GM19397 (cell line): Measurements from ENCODE around the gene SH3PXD2A.
"Not testable (repeated sequence)": the region's sequence is repeated elsewhere in the genome, so short reads cannot be mapped to it uniquely, and the experiment has no call there.

Experiments used
- ATAC-seq: cut with Tn5 transposase; IDR thresholded peaks from one replicate; pipeline ENCODE4 v1.9.1; 2021; ENCODE audit warnings: mild to moderate bottlenecking, moderate library complexity; ENCODE audit not compliant: unreplicated experiment

Gene SH3PXD2A

DNA sequence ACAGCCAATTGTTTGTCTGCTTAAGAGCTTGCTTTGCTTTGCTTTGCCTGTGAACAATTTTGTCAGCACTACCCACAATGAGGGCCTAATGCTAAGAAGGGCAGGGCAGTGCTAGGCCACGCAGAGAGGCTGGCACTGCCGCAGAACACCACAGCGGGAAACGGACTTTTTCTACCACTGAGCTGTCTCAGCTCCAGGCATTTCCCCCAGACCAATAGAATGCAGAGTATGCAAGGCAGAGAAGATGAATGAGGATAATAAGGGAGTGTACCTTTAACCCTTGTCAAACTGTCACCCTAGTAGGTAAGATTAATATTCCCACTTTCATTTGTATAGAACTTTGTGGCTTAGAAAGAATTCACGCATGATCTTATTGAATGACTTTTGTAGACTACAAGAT, 104.5 kb downstream of the SH3PXD2A start:
- no peak for ATAC-seq

DNA sequence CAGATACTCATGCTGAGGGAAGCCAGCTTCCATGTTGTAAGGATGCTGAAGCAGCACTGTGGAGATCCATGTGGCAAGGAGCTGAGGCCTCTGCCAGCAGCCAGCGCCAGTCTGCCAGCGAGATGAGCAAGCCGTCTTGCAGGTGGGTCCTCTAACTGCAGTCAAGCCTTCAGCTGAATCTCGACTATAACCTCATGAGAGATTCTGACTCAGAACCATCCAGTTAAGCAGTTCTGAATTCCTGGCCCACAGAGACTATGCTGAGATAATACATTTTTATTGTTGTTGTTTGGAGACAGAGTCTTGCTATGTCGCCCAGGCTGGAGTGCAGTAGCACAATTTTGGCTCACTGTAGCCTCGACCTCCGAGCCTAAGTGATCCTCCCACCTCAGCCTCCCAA, 105.6 kb downstream of the SH3PXD2A start:
- no peak for ATAC-seq

DNA sequence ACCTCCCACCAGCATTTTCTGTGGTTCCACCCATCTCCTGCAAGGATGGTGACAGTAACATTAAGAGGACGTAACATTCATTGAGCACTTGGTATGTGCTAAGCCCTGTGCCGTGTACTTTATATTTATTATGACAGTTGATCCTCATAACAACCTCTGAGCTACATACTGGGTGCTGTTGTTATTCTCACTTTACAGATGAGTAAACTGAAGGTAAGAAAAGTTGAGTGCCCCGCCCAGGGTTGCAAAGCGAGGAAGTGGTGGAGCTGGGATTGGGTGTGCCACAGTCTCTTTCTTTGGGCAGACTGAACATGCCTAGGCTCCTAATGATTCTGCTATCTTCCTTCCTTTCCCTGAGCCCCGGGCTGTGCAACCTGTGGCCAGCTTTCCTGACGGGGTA, 107.4 kb downstream of the SH3PXD2A start:
- no peak for ATAC-seq

DNA sequence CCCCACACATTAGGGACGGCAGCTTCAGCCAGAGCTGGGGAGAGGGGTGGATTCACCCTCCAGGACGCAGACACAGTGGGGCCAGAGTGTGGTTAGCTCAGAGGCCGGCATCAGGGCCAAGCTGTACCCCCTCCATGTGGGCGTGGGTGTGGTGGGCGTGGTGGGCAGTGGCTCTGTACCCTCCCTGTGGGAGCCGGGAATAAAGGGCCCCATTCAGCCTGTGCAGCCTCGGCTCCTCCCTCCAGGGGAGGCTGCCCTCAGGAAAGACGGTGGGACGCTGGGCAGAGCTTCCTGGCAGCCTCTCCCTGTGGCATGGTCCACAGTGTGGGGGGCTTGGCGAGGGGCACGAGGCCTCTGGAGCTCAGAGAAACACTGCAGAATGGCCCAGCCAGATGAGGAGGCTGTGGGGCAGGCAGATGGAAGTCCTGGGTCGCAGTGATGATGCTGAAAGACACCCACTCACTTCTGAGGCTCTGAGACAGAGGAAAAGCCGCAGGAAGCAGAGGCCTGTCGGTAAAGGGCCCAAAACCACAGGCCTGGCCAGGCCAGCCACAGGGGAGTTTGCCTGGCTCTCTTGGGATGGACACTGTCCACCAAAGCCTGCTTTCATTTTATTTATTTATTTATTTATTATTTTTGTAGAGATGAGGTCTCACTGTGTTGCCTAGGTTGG, 108.0 kb downstream of the SH3PXD2A start:
- ATAC-seq, result no peak

DNA sequence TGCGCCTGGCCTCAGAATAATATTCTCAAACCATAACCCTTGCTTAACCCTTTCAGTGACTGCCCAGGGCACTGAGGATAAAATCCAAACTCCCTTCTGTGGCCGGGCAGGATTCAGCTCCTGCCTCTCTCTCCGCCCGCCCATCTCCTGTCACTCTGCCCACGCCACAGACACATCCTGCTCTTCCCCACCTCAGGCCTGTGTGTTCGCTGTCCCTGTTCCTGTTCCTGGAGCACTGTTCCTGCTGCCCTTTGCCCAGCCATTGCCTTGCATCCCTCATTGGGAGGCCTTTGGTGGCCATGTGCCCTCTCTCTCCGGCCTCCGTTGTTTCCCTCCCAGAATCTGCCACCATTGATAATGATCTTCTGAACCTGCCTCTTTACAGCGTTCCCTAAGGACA, 108.8 kb downstream of the SH3PXD2A start:
- no peak for ATAC-seq

DNA sequence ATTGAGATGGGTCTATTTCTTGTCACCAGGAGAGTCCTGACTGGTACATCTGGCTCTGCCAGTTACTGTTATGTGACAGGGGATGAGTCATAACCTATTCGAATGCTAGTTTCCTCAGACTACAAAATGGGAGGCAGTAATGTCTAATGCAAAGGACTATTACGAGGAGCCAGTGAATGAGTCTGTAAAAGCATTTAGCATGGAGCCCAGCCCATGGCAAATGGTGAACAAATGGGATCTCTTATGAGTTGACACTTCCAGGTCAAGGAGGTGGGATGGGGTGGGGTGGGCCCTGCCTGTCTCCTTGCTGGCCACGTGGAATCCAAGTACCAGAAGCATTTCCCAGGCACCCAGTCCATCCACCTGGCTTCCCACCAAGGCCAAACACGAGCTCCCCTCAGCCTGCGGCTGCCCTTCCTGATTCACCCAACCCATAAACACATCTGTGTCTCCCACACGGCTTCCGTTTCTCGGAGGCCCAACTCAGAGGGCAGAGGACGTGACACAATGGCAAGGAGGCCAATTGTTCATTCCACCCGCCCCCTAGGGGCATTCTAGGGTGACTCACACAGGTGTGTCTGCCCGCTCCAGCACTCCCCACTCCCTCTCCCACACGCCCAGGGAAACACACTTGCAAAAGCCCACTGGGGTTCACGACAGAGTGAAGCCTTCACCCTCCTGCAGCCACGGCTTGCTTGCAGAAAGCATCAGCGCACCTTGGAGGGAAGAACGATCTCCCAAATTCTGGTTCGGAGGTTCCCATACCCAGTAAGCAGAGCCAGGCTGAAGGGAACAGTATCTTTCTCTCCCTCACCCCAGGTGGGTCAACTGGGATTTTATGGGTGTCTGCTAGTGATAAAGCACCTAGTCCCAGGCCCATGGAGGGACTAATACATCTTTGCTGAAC, 109.8 kb downstream of the SH3PXD2A start:
- no peak for ATAC-seq

DNA sequence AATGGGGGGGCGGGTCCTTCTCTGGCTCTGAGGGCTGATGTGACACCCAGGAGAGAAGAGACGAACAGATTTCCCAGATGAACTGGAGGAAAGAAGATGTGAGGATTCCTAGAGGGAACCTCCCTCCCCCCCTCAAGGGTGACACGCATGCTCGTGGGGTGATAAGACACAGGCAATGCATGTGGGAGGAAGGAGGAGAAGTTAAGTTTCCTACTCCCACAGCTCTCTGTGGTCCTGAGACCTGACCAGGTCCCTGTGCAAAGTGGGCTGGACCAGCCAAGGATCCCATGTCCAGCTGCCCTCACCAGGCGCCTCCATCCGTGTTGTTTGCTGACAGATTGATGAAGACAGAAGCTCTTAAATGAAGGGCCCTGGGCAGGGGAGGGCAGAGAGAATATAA, 112.6 kb downstream of the SH3PXD2A start:
- ATAC-seq, result no peak

DNA sequence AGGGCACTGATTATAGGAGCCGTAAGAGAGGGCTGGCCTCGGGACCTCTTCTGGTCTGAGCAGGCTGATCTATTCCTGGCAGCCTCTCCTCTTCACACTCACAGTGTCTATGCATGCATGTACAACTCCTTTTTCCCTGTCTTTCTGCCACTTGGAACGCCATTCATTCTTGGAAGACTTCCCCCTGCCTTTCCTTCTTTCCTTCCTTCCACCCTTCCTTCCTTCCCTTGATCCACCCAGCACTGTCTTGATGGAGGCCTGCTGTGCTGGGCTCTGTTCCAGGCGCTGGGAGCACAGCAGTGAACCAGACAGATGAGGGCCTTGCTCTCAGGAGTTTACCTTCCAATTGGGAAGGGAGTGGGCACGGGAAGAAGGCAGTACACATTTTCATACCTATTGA, 114.8 kb downstream of the SH3PXD2A start:
- no peak for ATAC-seq

DNA sequence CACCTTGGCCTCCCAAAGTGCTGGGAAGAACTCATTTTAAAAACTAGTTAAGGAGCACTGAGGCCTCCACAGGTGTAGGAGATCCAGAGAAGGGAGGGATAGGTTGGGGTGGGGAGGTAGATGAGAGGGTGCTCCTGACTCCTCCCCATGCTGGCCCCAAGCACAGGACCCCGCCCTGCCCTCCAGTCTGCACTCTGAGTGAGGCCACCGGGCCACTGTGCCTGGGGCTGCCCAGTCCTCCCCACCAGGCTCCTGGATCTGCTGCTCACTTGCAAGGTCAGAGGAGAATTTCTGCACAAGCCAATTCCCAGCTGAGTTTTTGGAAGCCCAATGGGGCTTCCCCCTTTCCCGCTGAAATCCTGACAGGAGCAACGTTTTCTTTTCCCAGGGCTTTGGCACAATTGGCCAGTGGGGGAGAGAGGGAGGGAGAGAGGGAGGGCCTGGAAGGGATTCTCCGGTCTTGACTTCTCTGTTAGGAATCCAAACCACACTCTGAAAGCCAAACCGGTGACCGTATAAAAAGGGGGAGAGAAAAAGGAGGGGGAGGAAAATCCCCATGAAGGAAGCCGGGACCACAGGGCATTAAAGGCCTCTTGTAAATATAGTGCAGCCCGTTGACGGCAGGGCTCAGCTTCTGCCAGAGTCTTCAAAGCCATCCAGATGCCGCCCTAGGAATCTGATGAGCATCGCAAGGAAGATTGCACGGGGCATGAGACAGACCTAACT, 116.2 kb downstream of the SH3PXD2A start:
- no peak for ATAC-seq

DNA sequence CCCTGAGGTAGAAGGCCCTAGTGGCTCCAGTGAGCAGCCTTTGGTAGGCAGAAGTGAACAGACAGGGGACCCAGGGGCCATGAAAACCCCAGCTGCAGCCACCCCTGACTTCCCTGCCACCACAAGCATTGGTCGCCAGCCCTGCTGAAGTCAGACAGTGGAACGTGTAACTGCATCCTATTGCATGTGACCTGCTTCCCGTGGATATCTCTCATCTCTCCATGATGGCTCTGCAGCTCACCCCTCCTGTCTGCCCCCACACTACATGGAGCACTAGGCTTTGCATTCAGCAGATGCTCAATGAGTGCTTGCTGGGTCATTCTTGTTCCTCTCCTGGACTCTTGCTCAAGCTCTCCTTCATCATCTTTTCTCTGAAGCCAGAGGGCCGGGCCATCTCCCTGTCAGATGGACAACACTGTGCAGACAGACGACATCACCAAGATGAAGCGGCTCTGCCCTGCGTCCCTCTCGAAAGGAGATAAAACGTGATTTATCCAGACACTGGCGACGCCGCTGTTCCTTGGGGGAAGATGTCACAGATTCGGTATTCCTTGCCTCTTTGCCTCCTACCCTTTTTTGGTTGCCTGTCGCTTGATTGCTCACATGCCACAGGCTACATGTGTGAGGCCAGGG, 117.5 kb downstream of the SH3PXD2A start:
- no peak for ATAC-seq

DNA sequence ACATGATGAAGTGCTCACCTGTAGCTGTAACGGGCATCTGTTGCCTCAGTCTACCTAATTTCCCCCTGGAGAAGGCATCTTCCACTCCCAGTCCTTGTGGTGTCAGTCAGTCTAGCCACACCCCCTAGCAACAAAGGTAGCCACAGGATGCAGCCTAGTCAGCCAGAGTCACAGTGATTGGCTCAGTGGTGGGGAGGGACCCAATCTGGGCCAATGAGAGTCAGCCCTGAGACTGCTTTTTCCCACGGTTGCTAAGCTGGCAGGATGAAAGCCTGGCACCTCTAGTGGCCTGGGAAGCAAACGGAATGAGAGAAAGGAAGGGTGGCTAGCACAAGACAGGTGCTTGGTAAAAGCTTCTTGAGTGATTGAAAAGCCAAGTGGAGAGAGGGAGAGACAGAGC, 118.6 kb downstream of the SH3PXD2A start:
- ATAC-seq, result no peak

DNA sequence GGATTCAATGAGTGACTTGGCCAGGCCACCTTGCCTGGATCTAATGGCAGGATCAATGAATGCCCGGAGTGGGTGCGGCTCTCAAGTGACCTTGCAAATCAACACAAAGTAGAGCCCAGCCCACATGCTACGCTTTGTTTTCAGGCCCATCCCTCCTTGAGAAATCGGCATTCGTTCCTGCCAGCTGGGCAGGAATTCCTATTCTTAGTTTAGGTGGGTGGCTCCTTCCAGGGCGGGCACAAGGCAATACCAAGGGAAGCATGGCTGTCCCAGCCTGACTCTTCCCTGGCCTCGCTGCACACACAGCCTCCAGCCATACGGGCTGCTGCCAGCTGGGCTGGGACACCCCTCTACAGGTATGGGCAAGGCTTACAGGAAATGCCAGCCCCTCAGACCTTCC, 119.3 kb downstream of the SH3PXD2A start:
- no peak for ATAC-seq

DNA sequence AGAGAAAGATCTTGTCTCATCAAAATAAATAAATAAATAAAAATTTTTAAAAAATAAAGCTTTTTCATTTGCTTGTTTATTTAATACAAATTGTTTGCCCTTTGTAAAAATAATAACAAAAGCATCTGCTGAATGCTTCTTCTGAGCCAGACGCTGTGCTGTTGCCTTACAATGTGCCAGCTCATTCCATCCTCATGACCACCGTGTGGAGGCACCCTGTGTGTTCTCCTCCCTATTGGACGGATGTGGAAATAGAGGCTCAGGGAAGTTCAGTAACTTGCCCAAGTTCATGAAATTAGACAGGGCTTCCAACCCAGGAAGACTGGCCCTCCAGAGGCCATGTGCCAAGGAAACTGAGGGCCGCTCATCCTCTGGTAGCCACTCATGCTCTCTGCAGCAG, 120.6 kb downstream of the SH3PXD2A start:
- ATAC-seq, result no peak

DNA sequence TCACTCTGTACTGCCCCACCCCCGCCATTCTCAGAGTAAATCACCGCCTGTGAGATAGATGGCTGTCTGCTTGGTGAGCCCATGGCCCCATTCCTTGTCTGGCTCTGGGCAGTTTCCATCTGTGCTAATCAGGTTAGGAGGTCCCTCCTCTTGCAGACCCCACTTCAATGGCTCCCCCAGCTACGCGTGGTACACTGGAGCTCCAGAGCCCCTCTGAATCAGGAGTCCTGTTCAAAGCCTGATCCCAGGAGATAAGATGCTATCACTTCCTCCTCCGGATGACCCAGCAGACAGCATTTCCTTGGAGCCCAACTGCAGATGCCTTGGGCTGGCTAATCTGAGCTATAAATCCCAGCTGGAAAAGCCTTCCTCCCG, 122.3 kb downstream of the SH3PXD2A start:
- ATAC-seq, result no peak

DNA sequence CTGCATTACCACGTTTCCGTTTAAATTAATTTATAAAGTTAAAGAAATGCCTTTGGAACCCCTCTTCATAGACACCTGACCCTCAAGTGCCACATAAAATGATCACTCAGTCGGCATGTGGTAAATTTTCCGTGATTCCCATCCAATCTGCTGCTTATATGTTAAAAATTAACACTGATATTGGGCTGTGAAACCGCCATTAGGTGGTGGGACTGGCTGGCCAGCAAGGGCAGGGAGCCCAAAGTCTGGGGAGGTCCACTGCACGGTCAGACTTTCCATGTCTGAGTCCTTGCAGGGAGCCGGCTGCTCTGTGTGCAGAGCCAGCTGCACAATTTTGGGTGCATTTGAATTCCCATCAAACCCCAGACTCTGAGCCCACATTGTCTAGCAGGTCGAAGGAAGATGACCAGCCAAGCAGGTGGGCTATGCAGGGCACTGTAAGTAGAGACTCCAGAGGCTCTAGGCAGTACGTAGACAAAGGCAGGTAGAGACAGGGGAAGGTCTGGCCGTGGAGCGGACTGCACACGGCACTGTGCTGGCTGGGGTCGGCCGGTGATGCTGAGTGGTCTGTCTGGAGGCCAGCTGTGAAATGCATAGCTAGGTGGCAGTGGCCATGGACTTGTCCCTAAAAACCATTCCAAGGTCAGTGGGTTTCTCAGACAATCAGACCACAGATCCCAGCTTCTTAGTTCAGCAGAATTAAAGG, 122.9 kb downstream of the SH3PXD2A start:
- no peak for ATAC-seq

DNA sequence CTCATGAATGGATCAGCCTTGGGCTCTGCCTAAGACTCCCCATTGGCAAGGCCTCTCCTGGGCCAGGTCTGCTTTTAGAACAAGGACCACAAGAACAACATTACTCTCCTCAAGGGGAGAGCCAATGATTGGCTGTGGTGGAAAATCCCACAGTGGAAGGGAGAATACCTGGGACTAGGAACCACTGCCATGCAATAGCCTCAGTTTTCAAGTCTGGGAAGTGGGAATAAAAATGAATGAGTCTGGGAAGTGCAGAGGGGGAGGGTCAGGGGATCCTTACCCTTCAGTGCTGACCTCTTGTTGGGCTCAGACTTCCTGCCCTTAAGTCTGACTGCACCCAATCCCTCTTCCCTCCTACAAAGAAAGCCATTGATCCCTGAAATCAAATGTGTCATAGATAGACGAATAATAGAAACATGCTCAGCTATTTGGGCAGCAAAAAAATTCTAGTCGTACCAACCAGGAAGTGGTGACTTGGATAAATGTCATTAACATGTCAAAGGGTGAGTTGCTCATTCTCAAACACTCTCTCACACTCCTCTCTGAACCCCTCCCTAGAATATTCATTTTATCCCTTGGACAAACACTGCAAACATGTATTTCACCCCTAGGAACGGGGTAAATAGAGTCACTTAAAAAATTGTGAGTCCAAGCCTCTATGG, 123.6 kb downstream of the SH3PXD2A start:
- ATAC-seq, result no peak

DNA sequence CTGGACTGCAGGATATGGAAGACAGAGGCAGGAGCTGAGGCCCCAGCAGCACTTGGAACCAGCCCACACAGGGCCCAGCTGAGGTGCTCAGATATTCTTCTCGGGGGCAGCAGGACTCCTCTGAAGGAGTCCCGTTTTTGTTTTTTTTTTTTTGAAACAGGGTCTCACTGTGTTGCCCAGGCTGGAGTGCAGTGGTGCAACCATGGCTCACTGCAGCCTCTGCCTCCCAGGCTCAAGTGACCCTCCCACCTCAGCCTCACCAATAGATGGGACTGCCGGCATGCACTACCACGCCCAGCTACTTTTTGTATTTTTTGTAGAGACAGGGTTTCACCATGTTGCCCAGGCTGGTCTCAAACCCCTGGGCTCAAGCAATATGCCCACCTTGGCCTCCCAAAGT, 124.3 kb downstream of the SH3PXD2A start:
- ATAC-seq, result not testable (repeated sequence)

DNA sequence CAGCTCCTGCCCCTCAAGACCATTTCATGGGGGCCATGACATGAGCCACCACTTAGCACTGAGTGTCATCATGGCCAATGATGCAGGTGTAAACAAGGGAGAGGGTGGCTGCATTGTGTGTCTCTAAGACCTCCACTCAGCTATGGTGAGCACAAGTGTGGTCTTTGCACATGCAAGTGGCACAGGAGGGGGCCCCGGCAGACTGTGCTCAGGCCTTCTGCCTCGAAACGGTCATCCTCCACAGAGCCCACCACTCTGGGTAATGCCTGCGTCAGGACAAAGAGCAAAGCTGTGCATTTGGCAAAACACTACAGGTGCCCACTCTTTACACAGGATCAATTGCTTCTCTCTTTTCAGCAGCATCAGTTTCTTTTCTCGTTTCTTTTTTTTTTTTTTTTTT, 125.5 kb downstream of the SH3PXD2A start:
- ATAC-seq, result no peak

DNA sequence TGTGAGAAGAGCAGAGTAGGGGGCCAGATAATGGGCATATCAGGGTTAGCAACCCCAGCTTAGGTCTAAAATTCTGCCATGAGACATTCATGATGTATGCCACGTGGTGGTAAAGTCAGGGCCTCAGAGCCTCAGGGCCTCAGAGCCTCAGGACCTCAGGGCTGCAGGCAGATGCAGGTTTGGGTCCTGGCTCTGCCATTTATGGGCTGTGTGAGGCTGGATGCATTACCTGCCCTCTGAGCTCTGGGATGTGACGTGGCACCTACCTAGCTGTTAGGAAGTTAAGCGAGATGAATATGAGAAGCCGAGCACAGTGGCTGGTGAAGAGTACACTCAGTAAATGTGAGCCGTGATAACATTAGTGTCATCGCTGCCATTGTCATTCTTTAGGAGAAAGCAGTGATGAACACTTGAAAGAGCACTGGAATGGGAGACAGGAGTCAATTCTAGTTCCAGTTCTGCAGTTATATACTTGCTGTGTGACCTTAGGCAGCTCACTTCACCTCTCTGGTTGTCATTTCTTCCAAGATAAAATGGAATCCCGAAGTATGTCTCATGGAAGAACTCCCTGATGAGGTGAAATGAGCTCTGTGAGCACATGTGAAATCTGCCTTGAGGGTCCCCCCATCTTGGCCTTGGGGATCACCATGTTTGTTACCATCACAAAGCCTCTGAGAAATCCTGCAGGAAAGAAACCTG, 127.2 kb downstream of the SH3PXD2A start:
- no peak for ATAC-seq

DNA sequence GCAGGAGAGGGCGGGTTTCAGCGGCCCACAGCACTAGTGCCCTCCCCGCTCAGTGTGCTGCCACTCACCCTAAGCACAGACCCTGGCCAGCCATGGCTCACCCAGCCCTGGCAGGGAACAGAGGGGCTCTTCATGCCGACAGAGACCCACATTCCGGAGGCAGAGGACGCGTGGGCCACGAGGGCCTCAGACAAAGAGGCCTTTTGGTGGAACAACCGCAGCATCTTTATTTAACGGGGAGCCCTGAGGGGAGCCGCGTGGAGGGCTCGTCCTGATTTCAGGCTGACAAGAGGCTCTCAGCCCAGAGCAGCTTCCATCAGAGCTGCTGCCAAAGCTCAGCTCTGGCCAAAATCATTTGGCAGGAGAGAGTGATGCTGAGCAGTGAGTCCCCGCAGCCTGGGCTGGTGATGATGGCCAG, 127.8 kb downstream of the SH3PXD2A start:
- ATAC-seq, result no peak
